ENCODE data around the gene MYRF.

Gene MYRF

DNA sequence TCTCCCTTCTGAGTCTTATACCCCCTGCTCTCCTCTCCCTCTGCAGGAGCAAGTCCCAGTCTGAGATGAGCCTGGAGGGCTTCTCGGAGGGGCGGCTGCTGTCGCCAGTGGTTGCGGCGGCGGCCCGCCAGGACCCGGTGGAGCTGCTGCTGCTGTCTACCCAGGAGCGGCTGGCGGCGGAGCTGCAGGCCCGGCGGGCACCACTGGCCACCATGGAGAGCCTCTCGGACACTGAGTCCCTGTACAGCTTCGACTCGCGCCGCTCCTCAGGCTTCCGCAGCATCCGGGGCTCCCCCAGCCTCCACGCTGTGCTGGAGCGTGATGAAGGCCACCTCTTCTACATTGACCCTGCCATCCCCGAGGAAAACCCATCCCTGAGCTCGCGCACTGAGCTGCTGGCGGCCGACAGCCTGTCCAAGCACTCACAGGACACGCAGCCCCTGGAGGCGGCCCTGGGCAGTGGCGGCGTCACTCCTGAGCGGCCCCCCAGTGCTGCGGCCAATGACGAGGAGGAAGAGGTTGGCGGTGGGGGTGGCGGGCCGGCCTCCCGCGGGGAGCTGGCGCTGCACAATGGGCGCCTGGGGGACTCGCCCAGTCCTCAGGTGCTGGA is 8.8 kb upstream of the MYRF start:
- no peak for DNase-seq

DNA sequence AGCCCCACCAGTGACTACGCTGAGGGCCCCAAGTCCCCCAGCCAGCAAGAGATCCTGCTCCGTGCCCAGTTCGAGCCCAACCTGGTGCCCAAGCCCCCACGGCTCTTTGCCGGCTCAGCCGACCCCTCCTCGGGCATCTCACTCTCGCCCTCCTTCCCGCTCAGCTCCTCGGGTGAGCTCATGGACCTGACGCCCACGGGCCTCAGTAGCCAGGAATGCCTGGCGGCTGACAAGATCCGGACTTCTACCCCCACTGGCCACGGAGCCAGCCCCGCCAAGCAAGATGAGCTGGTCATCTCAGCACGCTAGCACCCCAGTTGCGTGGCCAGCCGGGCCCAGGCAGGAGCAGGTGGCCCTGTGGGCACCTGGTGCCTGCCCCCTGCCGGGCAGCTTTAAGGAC is 8.3 kb upstream of the MYRF start:
- DNase-seq: no peak

DNA sequence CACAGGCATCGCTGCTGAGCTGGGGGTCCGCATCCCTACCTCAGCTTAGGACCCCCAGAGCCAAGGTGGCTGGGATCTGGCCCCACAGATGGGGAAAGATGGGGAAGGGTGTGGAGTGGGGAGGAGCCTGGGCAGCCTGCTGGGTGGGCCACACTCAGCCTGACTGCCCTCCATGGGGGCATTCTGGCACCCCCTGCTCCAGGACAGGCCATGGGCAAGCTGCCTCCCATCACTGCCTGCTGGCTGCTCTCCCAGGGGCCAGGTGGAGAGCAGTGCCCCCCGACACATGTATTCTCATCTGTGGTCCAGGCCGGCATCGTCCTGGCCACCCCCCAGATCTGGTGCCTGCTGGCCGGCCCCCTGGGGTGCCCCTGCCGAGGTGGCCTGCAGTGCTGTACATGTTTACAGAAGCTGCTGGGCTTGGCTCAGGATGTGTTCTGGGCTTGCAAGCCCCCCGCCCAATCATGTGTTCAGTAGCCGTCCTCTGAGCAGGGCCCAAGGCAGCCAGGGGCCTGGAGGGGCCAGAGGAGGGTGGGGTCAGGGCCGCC is 7.8 kb upstream of the MYRF start:
- DNase-seq: no peak

DNA sequence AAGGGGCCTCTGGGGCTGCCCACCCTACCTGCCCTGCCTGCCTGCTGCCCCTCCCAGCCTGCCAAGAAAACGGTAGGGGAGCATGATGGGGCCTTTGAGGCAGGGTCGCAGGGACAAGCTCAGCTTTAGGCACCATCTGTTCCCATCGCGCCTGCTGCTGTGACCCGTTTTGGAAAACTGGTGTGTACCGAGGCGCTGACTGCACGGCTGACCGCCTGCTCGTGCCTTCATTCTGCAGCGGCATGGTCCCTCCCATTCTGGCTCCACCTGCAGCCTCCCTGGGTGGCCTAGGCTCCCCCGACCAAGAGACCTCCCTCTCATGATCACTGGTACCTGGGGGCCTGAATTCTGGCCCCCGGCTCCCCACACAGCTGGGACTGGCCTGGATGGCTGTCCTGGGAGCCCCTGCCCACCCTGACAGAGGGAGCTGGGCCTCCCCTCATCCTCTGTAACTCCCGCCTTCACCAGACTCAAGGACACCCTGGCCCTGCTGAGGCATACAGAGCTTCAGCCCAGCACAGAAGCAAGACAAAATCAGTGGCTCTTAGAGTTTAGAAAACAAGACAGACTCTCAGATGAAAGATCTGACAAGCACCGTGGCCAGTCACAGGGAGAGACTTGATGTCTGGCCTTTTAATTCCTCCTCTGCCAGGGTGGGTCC is 6.5 kb upstream of the MYRF start:
- peak; percentile 33 for DNase-seq

DNA sequence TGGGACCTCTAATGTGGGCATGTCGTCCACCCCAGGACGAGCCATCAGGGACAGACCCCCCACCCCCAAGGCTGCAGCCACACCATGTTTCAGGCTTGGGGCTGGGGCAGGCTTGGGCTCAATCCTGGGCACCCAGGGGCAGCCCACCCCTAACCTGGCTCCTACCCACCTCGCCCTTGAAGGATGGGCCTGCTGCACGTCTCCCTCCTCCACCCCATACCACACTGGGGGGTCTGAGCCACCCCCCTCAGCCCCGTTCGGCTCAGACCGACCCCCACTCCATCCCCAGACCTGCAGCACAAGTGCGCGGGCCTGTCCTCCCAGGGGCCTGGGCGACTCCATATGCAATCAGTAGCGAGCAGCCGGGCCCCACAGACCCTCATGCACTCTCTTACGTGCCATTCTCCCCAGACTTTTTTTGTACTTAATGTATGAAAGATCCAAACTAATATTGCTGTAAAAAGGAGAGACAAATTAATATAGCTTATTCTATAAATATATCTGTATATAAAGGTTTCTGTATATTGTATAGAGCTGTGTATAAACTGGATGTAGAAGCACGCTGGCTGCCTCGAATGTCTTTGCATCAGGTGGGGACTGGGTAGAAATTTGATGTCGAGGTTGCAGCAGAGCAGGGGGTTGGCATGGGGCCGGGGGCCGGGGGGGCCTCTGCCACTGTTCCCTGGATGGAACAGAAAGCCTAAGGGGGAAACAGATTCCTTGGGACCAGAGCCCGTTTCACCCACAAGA is 5.8 kb upstream of the MYRF start:
- no peak for DNase-seq

DNA sequence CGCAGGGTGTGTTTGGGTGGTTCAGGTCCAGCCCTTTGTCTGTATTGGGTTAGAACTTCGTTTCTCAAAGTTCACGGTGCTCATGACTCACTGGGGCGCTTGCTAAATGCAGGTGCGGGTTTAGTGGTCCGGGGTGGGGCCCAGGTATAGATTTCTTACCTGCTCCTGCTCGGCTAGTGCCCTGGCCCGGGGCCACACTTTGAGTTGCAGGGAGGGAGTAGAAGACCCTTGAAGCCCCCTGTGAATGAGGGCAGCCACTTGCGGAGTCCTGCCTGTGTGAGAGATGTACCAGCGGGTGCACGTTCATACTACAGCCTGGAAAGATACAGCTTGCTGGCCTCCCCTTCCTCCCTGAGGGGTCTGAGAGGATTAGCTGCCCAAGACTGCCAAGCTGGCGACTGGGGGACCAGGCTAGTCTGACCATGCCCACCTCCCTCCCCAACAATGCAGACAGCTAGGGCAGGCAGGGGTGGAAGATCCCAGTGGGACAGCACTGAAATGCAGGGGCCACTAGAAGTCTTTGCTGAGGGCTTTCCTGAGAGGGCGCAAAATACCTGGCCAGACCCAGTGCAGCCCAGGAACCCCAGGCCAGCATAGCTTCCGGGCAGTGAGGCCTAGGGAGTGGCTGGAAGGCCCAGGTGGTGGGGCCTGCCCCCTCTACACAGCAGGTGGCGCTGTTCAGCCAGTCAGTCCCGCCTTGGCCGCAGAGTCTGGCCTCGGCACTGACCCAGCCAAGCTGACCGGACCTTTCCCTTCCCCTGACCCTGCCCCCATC is 5.1 kb upstream of the MYRF start:
- DNase-seq: no peak

DNA sequence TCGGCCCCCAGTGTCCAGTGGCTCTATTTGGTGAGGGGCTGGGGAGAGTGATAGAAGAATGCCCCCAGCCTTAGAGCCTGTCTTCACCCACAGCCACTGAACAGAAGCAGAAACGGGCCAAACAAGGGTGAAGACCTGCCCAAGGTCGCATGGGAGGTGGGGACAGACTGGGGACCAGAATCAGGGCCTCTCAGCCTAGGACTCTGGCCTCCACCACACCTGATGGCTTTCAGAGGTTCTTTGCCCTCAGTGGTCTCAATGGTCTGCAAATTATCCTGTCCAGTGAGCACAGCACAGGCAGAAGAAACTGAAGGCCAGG is 4.5 kb upstream of the MYRF start:
- DNase-seq: no peak

DNA sequence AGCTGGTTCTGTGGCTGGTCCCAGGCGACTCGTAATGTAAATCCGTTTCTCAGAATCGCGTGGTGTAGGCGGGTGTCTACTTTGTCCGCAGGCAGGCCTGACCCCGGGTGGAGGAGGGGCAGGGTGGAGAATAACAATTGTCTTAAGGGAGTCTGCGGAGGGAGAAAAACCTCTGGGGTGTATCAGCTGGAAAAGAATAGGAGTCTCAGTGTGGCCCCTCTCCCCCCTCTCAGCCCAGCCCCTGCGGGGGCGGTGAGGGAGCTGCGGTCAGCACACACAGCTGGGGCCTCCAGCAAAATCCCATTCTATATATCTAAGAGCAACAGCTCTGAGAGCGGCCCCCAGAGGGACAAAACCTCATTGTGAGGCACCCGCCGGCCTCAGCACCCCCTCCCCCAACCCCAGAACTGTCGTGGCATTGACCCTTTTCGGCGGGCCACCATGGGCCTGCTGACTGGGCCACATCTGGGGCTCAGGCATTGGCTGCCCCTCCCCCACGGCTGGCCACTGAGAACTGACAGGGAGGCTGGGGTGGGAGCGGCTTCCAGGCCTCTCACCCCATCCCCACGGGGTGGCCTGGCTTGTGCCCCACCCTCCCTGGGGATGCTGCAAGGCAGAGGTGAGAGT is 2.7 kb upstream of the MYRF start:
- DNase-seq: no peak

DNA sequence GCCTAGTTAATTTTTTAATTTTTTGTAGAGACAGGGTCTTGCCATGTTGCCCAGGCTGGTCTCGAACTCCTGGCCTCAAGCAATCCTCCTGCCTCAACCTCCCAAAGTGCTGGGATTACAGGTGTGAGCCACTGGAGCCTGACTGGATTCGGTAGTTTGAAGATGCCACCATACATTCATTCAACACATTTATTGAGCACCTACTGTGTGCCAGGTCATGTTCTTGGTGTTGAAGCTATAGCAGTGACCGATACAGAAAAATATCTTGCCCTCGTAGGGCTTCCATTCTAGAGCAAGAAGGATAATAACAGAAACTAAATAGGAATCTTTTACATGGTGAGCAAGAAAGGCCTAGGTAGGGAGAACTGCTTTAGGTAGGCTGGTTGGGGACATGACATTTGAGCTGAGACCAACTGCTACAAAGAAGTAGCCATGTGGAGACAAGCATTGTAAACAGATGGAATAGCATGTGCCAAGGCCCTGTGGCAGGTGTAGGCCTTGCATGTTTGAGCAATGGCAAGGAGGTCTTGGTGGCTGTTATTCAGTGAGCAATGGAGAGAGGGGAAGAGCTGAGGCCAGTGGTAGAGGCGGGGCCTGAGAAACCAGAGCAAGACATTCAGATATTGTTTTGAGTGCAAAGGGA is 1.7 kb upstream of the MYRF start:
- DNase-seq: no peak

DNA sequence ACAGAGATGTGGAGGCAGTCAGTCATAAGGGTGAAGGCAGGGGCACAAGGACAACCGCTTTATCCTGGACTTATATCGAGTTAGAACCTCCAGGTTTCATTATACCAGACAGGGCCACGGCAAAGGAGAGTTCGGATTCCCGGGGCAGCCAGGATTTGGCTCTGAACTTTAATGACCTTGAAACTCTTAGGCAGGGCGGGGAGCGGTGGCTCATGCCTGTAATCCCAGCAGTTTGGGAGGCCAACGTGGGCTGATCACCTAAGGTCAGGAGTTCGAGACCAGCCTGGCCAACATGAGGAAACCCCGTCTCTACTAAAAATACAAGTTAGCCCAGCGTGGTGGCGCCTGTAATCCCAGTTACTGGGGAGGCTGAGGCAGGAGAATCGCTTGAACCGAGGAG is 1.1 kb upstream of the MYRF start:
- DNase-seq: no peak

DNA sequence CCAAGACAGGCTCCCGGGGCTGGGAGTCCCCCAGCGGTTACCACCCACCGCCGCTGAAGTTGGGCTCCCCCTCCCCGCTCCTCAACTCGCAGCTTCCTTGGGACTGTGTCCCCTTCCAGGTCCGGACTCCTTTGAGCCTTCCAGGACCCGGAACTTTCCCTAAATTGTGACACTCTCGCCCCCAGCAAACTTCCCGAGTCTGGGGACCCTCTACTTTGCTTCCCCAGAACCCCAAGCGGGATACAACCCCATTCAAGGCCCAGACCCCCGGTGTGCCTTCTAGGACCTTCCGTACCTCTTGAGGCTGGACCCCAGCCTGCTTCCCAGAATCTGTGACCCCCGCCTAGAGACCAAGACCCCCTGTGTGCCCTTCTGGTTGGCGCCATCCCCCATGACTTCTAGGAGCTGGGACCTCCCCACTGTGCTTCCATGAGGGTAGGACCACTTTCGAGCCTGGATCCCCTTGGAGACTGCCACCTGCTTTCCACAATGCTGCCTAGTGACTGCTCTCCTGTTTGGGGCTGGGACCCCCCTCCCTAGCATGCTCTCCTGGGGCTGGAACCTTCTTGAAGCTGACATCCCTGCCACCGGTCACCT is 587 bp downstream of the MYRF start:
- DNase-seq: no peak

DNA sequence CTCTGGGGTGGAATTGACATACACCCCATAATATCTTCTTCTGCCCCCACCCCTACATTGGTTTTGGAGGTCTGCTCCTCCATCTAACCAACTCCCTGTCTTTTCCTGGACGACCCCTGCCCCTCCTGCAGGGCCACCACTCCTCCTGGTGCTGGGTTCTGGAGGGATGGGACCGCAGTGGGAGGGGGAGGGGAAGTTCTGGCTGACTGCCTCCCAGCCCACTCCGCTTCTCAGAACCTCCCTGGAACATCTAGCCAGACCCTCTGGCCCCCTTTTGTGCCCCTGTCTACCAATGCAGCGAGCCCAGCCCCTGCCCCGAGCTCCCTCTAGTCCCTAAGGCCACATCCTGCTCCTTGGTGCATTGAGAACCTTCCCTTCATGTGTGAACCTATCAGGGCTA is 1.2 kb downstream of the MYRF start:
- no peak for DNase-seq

DNA sequence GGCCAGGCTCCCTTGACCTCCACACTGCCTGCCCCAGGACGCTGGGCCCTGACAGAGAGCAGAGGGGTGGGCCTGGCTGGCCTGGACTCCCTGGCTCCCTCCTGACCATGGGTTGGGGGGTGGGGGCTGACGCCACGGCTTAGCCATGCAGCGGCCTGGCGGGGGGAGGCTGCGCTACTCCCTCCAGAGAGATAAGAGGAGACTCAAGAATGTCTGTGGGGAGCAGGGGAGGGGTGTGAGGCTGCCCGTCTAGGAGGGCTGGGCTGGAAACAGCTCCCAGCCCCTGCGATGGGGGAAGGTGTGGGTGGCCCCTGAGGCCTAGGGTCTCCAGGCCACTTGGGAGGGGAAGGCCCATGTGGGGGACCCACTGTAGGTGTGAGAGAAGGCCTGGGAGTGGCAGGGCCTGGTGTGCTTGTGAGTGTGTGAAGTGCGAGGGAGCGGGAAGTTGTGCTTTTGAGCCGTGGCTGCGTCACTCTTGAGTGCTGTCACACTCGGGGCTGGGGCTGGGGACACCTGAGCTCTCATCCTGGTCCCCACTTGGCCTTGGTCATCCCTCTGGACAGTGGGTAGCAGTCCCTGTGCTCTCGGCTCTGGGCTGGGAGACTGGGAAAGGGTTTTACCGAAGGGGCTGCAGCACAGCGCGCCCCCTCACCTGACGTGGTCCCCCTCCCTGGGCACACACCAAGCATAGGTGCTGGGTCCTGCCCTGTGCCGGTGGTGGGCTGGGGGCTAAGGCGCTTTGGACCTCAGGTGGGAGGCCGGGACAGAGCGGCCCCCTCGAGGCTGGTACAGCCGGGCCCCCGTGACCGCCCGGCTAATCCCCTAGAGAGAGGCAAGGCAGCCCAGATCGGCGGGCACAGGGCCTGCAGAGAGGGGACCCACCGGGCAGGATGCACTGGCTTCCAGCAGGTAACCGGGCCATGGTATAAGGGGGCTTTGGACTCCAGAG is 2.4 kb downstream of the MYRF start:
- DNase-seq: no peak

DNA sequence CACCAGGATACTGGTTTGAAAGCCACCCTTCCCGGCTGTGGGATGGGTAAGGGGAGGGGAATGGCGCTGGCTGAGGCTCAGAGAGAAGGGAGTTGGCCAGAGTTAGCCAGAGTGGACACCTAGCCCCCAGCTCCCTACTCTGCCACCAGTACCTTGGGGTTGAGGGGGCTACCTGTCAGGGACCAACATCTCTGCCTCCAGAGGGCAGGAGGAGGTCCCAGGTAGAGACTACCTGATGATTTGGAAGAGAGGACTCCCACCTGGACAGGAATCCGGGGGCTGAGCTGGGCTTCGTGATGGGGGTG is 3.7 kb downstream of the MYRF start:
- no peak for DNase-seq

DNA sequence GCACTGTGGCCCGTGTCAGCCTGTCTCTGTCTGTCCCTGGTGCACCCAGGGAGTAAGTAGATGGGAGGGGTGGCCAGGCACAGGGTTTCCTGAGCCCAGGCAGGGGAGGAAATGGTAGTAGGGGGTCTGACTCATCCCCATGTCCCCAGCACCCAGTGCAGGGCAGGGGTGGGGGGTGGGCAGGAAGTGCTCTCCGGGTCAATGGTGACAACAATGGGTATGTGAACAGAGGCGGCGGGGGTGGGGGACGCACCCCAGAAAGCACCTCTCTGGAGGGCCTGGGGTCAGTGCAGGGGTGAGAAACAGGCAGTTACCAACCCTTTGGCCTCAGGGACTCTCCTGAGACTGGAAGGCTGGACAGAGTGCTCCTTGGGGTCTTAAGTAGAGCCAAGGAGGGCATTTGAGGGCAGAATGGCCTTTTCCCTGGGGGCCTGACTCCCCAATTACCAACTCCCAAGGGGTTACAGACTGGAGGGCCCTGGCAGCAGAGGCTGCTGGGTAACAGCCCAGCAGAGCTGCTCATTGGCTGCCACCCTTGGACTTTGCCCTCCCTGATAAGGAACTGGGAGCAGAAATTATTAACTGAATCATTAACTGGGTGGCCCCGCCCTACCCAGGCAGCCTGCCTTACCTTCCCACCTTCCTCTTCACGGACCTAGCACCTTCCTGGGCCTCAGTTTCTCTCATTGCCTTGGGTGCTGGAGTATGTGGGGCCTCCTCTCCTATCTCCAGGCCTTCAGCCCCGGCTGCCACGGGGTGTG is 4.2 kb downstream of the MYRF start:
- DNase-seq: no peak

DNA sequence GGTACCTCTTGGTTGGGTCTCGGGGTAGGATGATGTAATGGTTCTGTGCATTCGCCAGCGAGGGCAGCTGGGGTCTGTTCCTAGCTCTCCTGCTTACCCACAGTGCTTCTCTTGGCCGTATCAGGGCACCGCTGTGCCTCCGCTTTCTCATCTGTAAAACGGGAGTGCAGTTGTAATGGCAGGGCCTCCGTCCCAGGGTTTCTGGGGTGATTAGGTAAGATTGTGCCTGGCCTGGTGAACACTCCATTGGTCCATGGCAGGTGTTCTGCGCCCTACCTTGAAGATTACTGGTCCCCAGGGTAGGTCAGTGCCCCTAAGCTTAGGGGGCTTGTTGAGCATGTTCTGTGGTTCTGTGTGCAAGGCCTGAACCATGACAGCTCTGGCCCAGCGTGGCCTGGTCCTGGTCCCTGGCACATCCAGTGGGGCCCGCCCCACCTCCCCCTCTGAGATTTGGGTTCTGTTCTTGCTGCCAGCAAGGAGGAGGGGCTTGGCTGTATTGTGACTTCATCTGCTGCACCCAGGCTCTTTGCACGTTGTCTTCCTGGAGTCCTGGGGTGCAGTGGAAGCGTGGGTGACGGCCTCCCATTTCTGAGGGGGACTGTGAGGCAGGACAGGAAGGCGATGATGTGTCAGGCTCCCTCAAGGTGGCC is 4.9 kb downstream of the MYRF start:
- DNase-seq: no peak

DNA sequence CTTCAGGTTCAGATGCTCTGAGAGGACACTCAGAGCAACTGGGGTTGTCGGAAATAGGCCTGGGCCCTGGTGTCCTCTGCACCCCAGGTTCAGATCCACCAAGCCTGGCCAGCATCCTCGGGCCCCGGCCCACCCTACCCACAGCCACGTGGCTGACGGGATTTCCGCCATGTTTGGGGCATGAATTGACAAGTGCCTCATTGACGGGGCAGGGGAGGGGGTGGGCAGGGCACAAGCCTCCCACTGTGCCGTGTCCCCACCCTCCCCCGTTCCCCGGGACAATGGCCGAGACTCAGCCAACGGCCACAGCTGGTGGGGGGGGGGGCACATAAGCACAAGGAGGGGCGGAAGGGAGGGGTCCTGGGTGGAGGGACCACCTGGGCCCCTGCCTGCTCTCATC is 8.5 kb downstream of the MYRF start:
- no peak for DNase-seq

DNA sequence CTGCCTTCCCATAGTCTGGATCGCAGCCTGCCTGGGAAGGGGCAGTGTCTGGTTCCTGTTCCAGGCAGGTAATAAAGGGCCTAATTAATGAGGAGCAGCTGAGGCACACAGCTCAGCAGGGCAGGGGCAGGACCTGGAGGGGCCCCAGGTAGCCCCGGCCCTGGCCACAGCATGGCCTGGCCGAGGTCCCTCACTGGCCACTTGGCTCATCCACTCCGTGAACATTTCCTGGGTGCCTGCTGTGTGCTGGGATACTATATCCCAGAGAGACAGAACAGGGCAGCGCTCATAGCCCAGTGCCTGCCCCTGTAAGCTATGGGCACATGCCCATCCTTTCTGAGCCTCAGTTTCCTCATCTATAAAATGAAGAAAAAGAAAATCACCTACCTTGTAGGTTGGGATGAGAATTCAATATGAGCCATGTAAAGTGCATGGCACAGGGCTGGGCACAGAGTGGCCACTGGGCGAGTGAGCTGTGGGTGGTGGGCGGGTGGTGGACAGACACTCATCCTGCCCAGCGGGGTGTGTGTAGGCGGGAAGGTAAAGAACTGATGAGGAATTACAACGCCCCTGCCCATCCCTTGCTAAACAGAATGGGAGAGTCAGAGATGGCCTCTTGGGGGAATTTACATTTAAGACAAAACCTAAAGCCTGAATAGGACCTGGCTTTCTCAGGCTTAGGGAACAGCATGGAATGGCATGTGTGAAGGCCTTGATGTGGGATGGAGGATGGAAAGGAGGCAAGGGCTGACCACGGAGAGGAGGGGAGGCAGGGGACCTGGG is 9.2 kb downstream of the MYRF start:
- DNase-seq: no peak

DNA sequence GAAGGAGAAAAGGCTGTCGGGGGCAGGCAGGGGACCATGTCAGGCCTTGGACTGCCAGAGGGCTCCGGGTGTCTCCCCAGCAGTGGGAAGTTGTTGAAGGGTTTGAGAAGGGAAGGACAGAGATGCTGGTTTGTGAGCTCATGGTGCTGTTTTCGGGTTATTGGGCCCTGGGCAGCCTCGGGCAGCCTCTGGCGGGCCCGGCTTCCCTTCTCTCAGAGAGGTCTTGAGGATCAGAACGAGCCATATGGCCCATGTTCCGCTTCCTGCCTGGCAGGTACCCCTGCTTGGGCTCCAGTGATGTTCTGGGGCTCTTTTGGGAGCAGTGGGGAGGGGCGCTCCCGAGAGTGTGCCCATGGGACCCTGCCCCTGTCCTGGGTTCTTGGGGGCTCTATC is 9.8 kb downstream of the MYRF start:
- DNase-seq: no peak
